ENCODE measurements around the gene PRR35. TPM values are rescaled to one million over a fixed set of nuclear protein-coding genes. Genes with fewer than 3 reads are reported as not detected.

The PRR35 gene
- total RNA-seq, 2 experiments from 2014 or later = not detected

- POLR2A ChIA-PET = no interaction called here
- no peak for TF ChIP-seq CTCF (IDR thresholded peaks at IDR 0.05)
- no peak overlapping the region for H3K4me3 Mint-ChIP-seq
Measured at GRCh38 chr16:561413-561794, 1.2 kb downstream of the PRR35 start.

GRCh38 chr16:561957-562938, 2.1 kb downstream of the PRR35 start:
- ChIA-PET POLR2A (no interaction called here), CTCF (no interaction called here)

More at GRCh38 chr16:561413-561794, 1.2 kb downstream of the PRR35 start:
- no peak overlapping the region for H3K27ac Mint-ChIP-seq
- H3K4me1 Mint-ChIP-seq (ENCODE audit: low read depth) = peaks cover 1% of the 10 kb centered on the region
- no peak for ATAC-seq
- H3K27me3 Mint-ChIP-seq = peaks cover 6% of the 10 kb centered on the region
- no peaks in the 10 kb centered on the region for H3K36me3 Mint-ChIP-seq (ENCODE audit: low read depth)
- CTCF ChIA-PET = no interaction called here
- no peak for DNase-seq
- intact Hi-C loops (cut with micrococcal nuclease) = no loop called here
- no peaks in the 10 kb centered on the region for H3K9me3 Mint-ChIP-seq

GRCh38 chr16:563072-563644, 3.0 kb downstream of the PRR35 start:
- POLR2A ChIA-PET = no interaction called here
- peaks cover 6% of the 10 kb centered on the region for H3K27me3 Mint-ChIP-seq
- H3K9me3 Mint-ChIP-seq = no peaks in the 10 kb centered on the region
- H3K4me3 Mint-ChIP-seq = no peak overlapping the region
- H3K4me1 Mint-ChIP-seq (ENCODE audit: low read depth) = peaks cover 10% of the 10 kb centered on the region
- TF ChIP-seq CTCF (IDR thresholded peaks at IDR 0.05) = no peak
- DNase-seq (no peak), ATAC-seq (no peak)
- CTCF ChIA-PET = no interaction called here
- no peaks in the 10 kb centered on the region for H3K36me3 Mint-ChIP-seq (ENCODE audit: low read depth)
- intact Hi-C loops (cut with micrococcal nuclease) = no loop called here
- no peak overlapping the region for H3K27ac Mint-ChIP-seq

More at GRCh38 chr16:561957-562938, 2.1 kb downstream of the PRR35 start:
- Mint-ChIP-seq H3K4me1 (ENCODE audit: low read depth) (peaks cover 10% of the 10 kb centered on the region), H3K27me3 (peaks cover 6% of the 10 kb centered on the region), H3K4me3 (no peak overlapping the region), H3K9me3 (no peaks in the 10 kb centered on the region), H3K36me3 (ENCODE audit: low read depth) (no peaks in the 10 kb centered on the region), H3K27ac (no peak overlapping the region)
- DNase-seq = no peak
- no peak for TF ChIP-seq CTCF (IDR thresholded peaks at IDR 0.05)
- intact Hi-C loops (cut with micrococcal nuclease) = no loop called here
- no peak for ATAC-seq

- POLR2A ChIA-PET = no interaction called here
- Mint-ChIP-seq H3K36me3 (ENCODE audit: low read depth) (no peaks in the 10 kb centered on the region), H3K4me3 (no peak overlapping the region), H3K9me3 (no peaks in the 10 kb centered on the region), H3K27me3 (no peaks in the 10 kb centered on the region), H3K4me1 (ENCODE audit: low read depth) (peaks cover 15% of the 10 kb centered on the region), H3K27ac (no peak overlapping the region)
- no peak for TF ChIP-seq CTCF (IDR thresholded peaks at IDR 0.05)
- CTCF ChIA-PET = no interaction called here
- DNase-seq = no peak
- intact Hi-C loops (cut with micrococcal nuclease) = no loop called here
- ATAC-seq = no peak
Measured at GRCh38 chr16:564690-565418, 4.7 kb downstream of the PRR35 start.

All from activated CD8-positive, alpha-beta T cell treated with anti-CD3 and anti-CD28 coated beads for 36 hours (primary cell).